Endothelial cell of umbilical vein (primary cell): ENCODE data around the gene CMTR1. TPM values are rescaled to one million over a fixed set of nuclear protein-coding genes. Genes with fewer than 3 reads are reported as not detected.

Experiments
- BruUV-seq: library from RNA; stranded (reverse); fragments of 400-500 nt; replicated peaks from 2 replicates; lab custom pipeline; 2021; lab: Mats Ljungman, UMichigan
- CTCF ChIA-PET: fragments of 300-600, 350-600 bp; sonication (Branson Sonifier 250); formaldehyde crosslinking; loops from one replicate; lab custom pipeline; 2021; ENCODE audit warnings: antibody characterized with exemption, inconsistent platforms; lab: Charles Lee
- POLR2A ChIA-PET: fragments of 300-600, 350-600 bp; sonication (Branson Sonifier 250); formaldehyde crosslinking; loops from one replicate; lab custom pipeline; 2021; ENCODE audit warnings: antibody characterized with exemption, inconsistent platforms; lab: Charles Lee
- DNase-seq: peaks from one replicate; pipeline ENCODE4 v3.0.0-alpha.2; 2011; ENCODE audit warnings: low read depth, low spot score
- FAIRE-seq: peaks from 2 replicates; lab custom pipeline; 2011; peaks lifted over from hg19 to GRCh38; lab: Jason Lieb, UNC
- H2AFZ ChIP-seq: 2 replicates; pipeline ENCODE4 v1.6.0; 2012; ENCODE audit warnings: low read depth, low read length, control low read depth, inconsistent platforms
- H3K27ac ChIP-seq: 2 replicates; pipeline ENCODE4 v1.5.1; 2011; ENCODE audit warnings: low read depth, mild to moderate bottlenecking, control low read depth, low read length, moderate library complexity; ENCODE audit not compliant: insufficient read depth
- H3K27me3 ChIP-seq, 2 experiments: 2 replicates each; pipeline versions ENCODE4 v1.6.0 to v1.6.1; 2011; ENCODE audit warnings: low read length in 2 of 2, mixed read lengths in 1 of 2; ENCODE audit not compliant: control insufficient read depth in 2 of 2, insufficient read depth in 2 of 2
- H3K36me3 ChIP-seq, 2 experiments: 2 replicates in 1 of 2; 3 replicates in 1 of 2; pipeline ENCODE4 v1.5.1; 2011; ENCODE audit warnings: low read length in 2 of 2, mild to moderate bottlenecking in 1 of 2, moderate library complexity in 1 of 2; ENCODE audit not compliant: control insufficient read depth in 2 of 2, insufficient read depth in 2 of 2; ENCODE audit errors: extremely low read depth in 1 of 2
- H3K4me1 ChIP-seq: 3 replicates; pipeline ENCODE4 v1.5.1; 2011; ENCODE audit warnings: mild to moderate bottlenecking, low read length; ENCODE audit not compliant: control insufficient read depth, insufficient read depth; ENCODE audit errors: extremely low read depth
- H3K4me2 ChIP-seq: 2 replicates; pipeline ENCODE4 v1.6.1; 2011; ENCODE audit warnings: low read length, control low read depth, mixed read lengths; ENCODE audit not compliant: insufficient read depth
- H3K4me3 ChIP-seq, 3 experiments: fragments of 200-600 bp in 1 of 3; sonication (generic), shearing (Covaris generic) in 1 of 3; replicated peaks in 1 of 3; 2 replicates each; pipeline ENCODE4 v1.5.1; 2011 to 2016; ENCODE audit warnings: control low read depth in 3 of 3, low read length in 3 of 3, mild to moderate bottlenecking in 2 of 3, inconsistent platforms in 1 of 3, low read depth in 1 of 3, moderate library complexity in 1 of 3; ENCODE audit not compliant: insufficient read depth in 1 of 3
- H3K79me2 ChIP-seq: 2 replicates; pipeline ENCODE4 v1.6.0; 2012; ENCODE audit warnings: low read length, inconsistent platforms; ENCODE audit not compliant: control insufficient read depth, insufficient read depth
- H3K9ac ChIP-seq: replicated peaks from 2 replicates; pipeline ENCODE3; 2011; ENCODE audit warnings: low read length, control low read depth; ENCODE audit not compliant: insufficient read depth; ENCODE audit errors: extremely low read depth
- H3K9me1 ChIP-seq: replicated peaks from 3 replicates; pipeline ENCODE4 v1.6.0; 2011; ENCODE audit warnings: mild to moderate bottlenecking, low read length; ENCODE audit not compliant: control insufficient read depth, insufficient read depth; ENCODE audit errors: extremely low read depth
- H3K9me3 ChIP-seq: replicated peaks from 2 replicates; pipeline ENCODE4 v1.5.1; 2012; ENCODE audit warnings: low read length, inconsistent platforms; ENCODE audit not compliant: control insufficient read depth, insufficient read depth
- H4K20me1 ChIP-seq: replicated peaks from 2 replicates; pipeline ENCODE3; 2011; ENCODE audit warnings: mild to moderate bottlenecking, low read length; ENCODE audit not compliant: control insufficient read depth, insufficient read depth; ENCODE audit errors: extremely low read depth
- EZH2 ChIP-seq: IDR thresholded peaks from 2 replicates; pipeline ENCODE4 v1.6.1; 2012; ENCODE audit warnings: borderline replicate concordance, low read depth, mild to moderate bottlenecking, moderate library complexity, low read length, inconsistent platforms; ENCODE audit not compliant: severe bottlenecking
- FOS ChIP-seq: IDR thresholded peaks from 2 replicates; pipeline ENCODE4 v1.6.1; 2011; ENCODE audit warnings: mild to moderate bottlenecking, low read length, moderate library complexity, borderline replicate concordance; ENCODE audit not compliant: insufficient read depth
- GATA2 ChIP-seq: IDR thresholded peaks from 2 replicates; pipeline ENCODE4 v1.7.0; 2011; ENCODE audit warnings: low read depth, mild to moderate bottlenecking, moderate library complexity, mixed read lengths, low read length; ENCODE audit not compliant: insufficient read length, insufficient read depth
- JUN ChIP-seq: IDR thresholded peaks from 2 replicates; pipeline ENCODE4 v1.6.1; 2011; ENCODE audit warnings: borderline replicate concordance, low read depth; ENCODE audit not compliant: insufficient read length, insufficient read depth
- MYC ChIP-seq: IDR thresholded peaks from one replicate; pipeline ENCODE4 v1.6.1; 2011; ENCODE audit warnings: mild to moderate bottlenecking, low read depth, low read length
- POLR2A ChIP-seq: IDR thresholded peaks from 2 replicates; pipeline ENCODE4 v1.6.1; 2012; ENCODE audit warnings: low read depth, mild to moderate bottlenecking, control low read depth, low read length
- POLR2AphosphoS5 ChIP-seq: IDR thresholded peaks from 2 replicates; pipeline ENCODE4 v1.6.1; 2012; ENCODE audit warnings: low read depth, mild to moderate bottlenecking, control low read depth, low read length, moderate library complexity; ENCODE audit not compliant: insufficient read depth
- dilution Hi-C: fragments of 300-500 bp; cut with MboI; formaldehyde crosslinking; loops from one replicate; pipeline ENCODE4 v1.15.0; 2019; ENCODE audit warnings: low sequenced_read_pairs; ENCODE audit not compliant: extremely low pct_ligation_motif_present
- intact Hi-C: fragments of 100-400 bp; cut with micrococcal nuclease; formaldehyde crosslinking; loops from one replicate; pipeline ENCODE4 v1.10.0; 2022
- polyA plus RNA-seq, 4 experiments: library from polyadenylated mRNA; depleted of rRNA in 3 of 4; stranded (reverse) in 3 of 4; unstranded in 1 of 4; fragments of >200 nt; gene quantifications; 2 replicates each; pipeline versions ENCODE4 v1.2.1 to v1.2.3, GENCODE V29; 2011 to 2012; ENCODE audit warnings: missing spikeins in 1 of 4
- total RNA-seq: library from RNA; stranded (reverse); gene quantifications from 2 replicates; pipeline ENCODE4 v1.2.3, GENCODE V29; 2021
- TF ChIP-seq, protein P1 (sequence below), 2 donors: IDR thresholded peaks; 1 replicate in 1 of 2; 2 replicates in 1 of 2; pipeline ENCODE4 v1.5.1; 2011; ENCODE audit warnings: low read length in 2 of 2, mild to moderate bottlenecking in 2 of 2, moderate library complexity in 2 of 2, control low read depth in 1 of 2, inconsistent platforms in 1 of 2, low read depth in 1 of 2; ENCODE audit not compliant: insufficient read depth in 1 of 2; ENCODE audit errors: extremely low read depth in 1 of 2
- TF ChIP-seq, protein P2 (sequence below): IDR thresholded peaks from 2 replicates; pipeline ENCODE4 v1.6.1; 2011; ENCODE audit not compliant: insufficient read depth, insufficient read length

Gene CMTR1
- total and polyA plus RNA-seq, 2 donors (not counting 3 experiments of a cell fraction or from before 2014, with no cell fraction given), result 19.5 to 38.0 TPM

DNA sequence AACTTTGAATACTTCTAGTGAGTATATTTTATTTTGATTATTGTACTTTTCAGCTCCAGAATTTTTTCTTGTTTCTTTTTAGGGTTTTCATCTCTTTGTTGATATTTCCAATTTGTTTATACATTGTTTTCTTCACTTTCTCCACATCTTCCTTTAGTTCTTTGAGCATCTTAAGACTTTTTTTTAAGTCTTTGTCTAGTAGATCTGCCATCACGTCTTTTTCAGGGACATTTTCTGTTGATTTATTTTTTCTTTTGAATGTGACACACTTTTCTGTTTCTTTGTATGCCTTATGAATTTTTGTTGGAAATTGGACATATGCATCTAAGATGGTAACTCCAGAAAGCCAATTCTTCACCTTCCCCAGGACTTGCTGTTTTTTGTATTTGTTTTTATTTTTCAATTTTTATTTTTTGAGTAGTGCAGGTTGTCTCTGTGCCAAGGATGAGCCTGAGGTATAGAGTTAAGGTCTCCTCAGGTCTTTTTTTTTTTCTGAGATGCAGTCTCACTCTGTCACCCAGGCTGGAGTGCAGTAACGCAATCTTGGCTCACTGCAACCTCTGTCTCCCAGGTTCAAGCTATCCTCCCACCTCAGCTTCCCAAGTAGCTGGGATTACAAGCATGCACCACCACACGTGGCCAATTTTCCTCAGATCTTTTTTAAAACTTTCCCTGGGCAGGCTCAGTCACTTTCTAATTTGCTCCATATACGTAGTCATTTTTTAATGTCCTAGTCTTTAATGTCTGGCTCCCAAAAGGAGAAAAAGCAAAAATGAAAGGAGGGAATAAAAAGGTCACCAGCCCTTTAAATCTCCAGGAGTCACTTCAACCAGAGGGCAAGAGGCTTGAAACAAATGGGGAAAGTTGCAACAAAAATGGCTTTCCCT is 6.7 kb upstream of the CMTR1 start:
- Histone ChIP-seq H3K4me3 (no peak overlapping the region), H2AFZ (no peak overlapping the region), H3K4me2 (no peak overlapping the region), H3K9ac (no peak overlapping the region), H3K79me2 (no peaks in the 10 kb centered on the region), H3K4me1 (no peaks in the 10 kb centered on the region), H3K27ac (no peak overlapping the region), H3K9me1 (no peaks in the 10 kb centered on the region), H3K36me3 (no peaks in the 10 kb centered on the region), H3K9me3 (no peaks in the 10 kb centered on the region), H3K27me3 (peaks cover 4 to 24% of the 10 kb centered on the region in 2 experiments), H4K20me1 (no peaks in the 10 kb centered on the region)
- FAIRE-seq (no peak), DNase-seq (no peak)
- intact Hi-C loops (no loop called here), dilution Hi-C loops (no loop called here)
- CTCF ChIA-PET, result no interaction called here
- BruUV-seq, result no TSS peak
- TF ChIP-seq MYC (no peak), GATA2 (no peak), EZH2 (no peak), FOS (no peak), POLR2A (no peak), JUN (no peak), POLR2AphosphoS5 (no peak)
- TF ChIP-seq, protein P1, sequence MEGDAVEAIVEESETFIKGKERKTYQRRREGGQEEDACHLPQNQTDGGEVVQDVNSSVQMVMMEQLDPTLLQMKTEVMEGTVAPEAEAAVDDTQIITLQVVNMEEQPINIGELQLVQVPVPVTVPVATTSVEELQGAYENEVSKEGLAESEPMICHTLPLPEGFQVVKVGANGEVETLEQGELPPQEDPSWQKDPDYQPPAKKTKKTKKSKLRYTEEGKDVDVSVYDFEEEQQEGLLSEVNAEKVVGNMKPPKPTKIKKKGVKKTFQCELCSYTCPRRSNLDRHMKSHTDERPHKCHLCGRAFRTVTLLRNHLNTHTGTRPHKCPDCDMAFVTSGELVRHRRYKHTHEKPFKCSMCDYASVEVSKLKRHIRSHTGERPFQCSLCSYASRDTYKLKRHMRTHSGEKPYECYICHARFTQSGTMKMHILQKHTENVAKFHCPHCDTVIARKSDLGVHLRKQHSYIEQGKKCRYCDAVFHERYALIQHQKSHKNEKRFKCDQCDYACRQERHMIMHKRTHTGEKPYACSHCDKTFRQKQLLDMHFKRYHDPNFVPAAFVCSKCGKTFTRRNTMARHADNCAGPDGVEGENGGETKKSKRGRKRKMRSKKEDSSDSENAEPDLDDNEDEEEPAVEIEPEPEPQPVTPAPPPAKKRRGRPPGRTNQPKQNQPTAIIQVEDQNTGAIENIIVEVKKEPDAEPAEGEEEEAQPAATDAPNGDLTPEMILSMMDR (IDR thresholded peaks at IDR 0.05; ENCODE audit: extremely low read depth in 1 of 2, insufficient read depth in 1 of 2, low read depth in 1 of 2, low read length in 2 of 2), result no peak
- TF ChIP-seq, protein P2, sequence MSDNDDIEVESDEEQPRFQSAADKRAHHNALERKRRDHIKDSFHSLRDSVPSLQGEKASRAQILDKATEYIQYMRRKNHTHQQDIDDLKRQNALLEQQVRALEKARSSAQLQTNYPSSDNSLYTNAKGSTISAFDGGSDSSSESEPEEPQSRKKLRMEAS, result no peak
- POLR2A ChIA-PET, result no interaction called here
